NCI-H2029 treated with DMSO at 0.1 percent for 48 hours (cell line): ENCODE results near the gene OR10A4.
"Not testable (repeated sequence)": the region's sequence is repeated elsewhere in the genome, so short reads cannot be mapped to it uniquely, and the experiment has no call there.

Experiments used
- DNase-seq: peaks from one replicate; lab custom pipeline; 2025; lab: John Stamatoyannopoulos, UW

Gene OR10A4

GRCh38 chr11:6876325-6876724, at the start of gene OR10A4:
OR10A4 (plus strand) TSS chr11:6876625; CDS start chr11:6876648, 23 bp downstream.
- no peak for DNase-seq

- DNase-seq, result no peak
These were observed 48.3 kb upstream of the OR10A4 start for GRCh38 chr11:6828103-6828502.

GRCh38 chr11:6833356-6833755, 43.1 kb upstream of the OR10A4 start:
- DNase-seq, result no peak

- DNase-seq, result no peak
These were observed 42.4 kb upstream of the OR10A4 start for GRCh38 chr11:6834021-6834420.

- no peak for DNase-seq
These were observed 34.7 kb upstream of the OR10A4 start for GRCh38 chr11:6841694-6842093.

GRCh38 chr11:6843670-6844069, 32.8 kb upstream of the OR10A4 start:
- no peak for DNase-seq

GRCh38 chr11:6844356-6844755, 32.1 kb upstream of the OR10A4 start:
- DNase-seq, result no peak

- no peak for DNase-seq
These were observed 31.0 kb upstream of the OR10A4 start, which contains the start of gene OR10A5 for GRCh38 chr11:6845383-6845782. OR10A5 (plus strand) TSS chr11:6845683; CDS start chr11:6845683, 0 bp downstream.

- DNase-seq, result no peak
These were observed 25.9 kb upstream of the OR10A4 start for GRCh38 chr11:6850526-6850925.

GRCh38 chr11:6854801-6855200, 21.6 kb upstream of the OR10A4 start:
- not testable (repeated sequence) for DNase-seq

- DNase-seq, result no peak
These were observed 20.4 kb upstream of the OR10A4 start for GRCh38 chr11:6855971-6856541.

GRCh38 chr11:6856871-6857270, 19.6 kb upstream of the OR10A4 start:
- no peak for DNase-seq

GRCh38 chr11:6862961-6863360, 13.5 kb upstream of the OR10A4 start, which contains the start of gene OR10A2:
OR10A2 (plus strand) TSS chr11:6863057; CDS start chr11:6869755, 6,698 bp downstream.
- no peak for DNase-seq

- DNase-seq, result no peak
These were observed 12.0 kb upstream of the OR10A4 start for GRCh38 chr11:6864438-6864837.

- no peak for DNase-seq
These were observed 5.1 kb upstream of the OR10A4 start for GRCh38 chr11:6871278-6871677.

GRCh38 chr11:6875761-6876160, 664 bp upstream of the OR10A4 start:
- no peak for DNase-seq

- no peak for DNase-seq
These were observed 489 bp downstream of the OR10A4 start for GRCh38 chr11:6876914-6877313.

- DNase-seq, result no peak
These were observed 6.3 kb downstream of the OR10A4 start for GRCh38 chr11:6882751-6883150.

GRCh38 chr11:6887711-6888110, 11.3 kb downstream of the OR10A4 start:
- DNase-seq, result not testable (repeated sequence)

- DNase-seq, result no peak
These were observed 12.4 kb downstream of the OR10A4 start for GRCh38 chr11:6888830-6889229.

- no peak for DNase-seq
These were observed 13.4 kb downstream of the OR10A4 start for GRCh38 chr11:6889835-6890234.

- DNase-seq, result no peak
These were observed 16.0 kb downstream of the OR10A4 start, which contains the start of gene OR2D2 for GRCh38 chr11:6892400-6892799. OR2D2 (minus strand) TSS chr11:6892500; CDS start chr11:6892500, 0 bp downstream.

- DNase-seq, result no peak
These were observed 17.7 kb downstream of the OR10A4 start for GRCh38 chr11:6894097-6894496.

- DNase-seq, result no peak
These were observed 18.6 kb downstream of the OR10A4 start for GRCh38 chr11:6895010-6895409.
